Glutamatergic neuron (in vitro differentiated cells): ENCODE results near the gene ATXN10. TPM values are rescaled to one million over a fixed set of nuclear protein-coding genes. Genes with fewer than 3 reads are reported as not detected.

Source experiments
- DNase-seq: peaks from one replicate; pipeline ENCODE4 v3.0.0; 2022
- H3K27ac Mint-ChIP-seq: one replicate; pipeline ENCODE4 v1.8.0; 2020; ENCODE audit warnings: mild to moderate bottlenecking, mixed read lengths, inconsistent platforms; ENCODE audit not compliant: unreplicated experiment
- H3K27me3 Mint-ChIP-seq: one replicate; pipeline ENCODE4 v1.8.0; 2020; ENCODE audit warnings: mild to moderate bottlenecking, moderate library complexity, mixed read lengths, inconsistent platforms; ENCODE audit not compliant: unreplicated experiment
- H3K36me3 Mint-ChIP-seq: one replicate; pipeline ENCODE4 v1.8.0; 2020; ENCODE audit warnings: mild to moderate bottlenecking, mixed read lengths, inconsistent platforms; ENCODE audit not compliant: unreplicated experiment
- H3K4me1 Mint-ChIP-seq: one replicate; pipeline ENCODE4 v1.8.0; 2020; ENCODE audit warnings: mild to moderate bottlenecking, low read depth, mixed read lengths, inconsistent platforms; ENCODE audit not compliant: unreplicated experiment
- H3K4me3 Mint-ChIP-seq: one replicate; pipeline ENCODE4 v1.8.0; 2020; ENCODE audit warnings: mild to moderate bottlenecking, mixed read lengths, inconsistent platforms; ENCODE audit not compliant: unreplicated experiment
- H3K9me3 Mint-ChIP-seq: one replicate; pipeline ENCODE4 v1.8.0; 2020; ENCODE audit warnings: mild to moderate bottlenecking, moderate library complexity, mixed read lengths, inconsistent platforms; ENCODE audit not compliant: unreplicated experiment
- total RNA-seq: library from RNA; stranded (reverse); fragmentation: NEBNext Ultra II Directional; extraction: Animal tissue kit (Norgen Biotek cat#: 25700); gene quantifications from one replicate; pipeline ENCODE4 v1.2.1, GENCODE V29; 2021; ENCODE audit not compliant: unreplicated experiment
- TF ChIP-seq, protein P1 (sequence below): fragments of 200-600 bp; sonication (generic); IDR thresholded peaks from one replicate; pipeline ENCODE4 v1.5.0; 2021; ENCODE audit not compliant: partially characterized antibody, unreplicated experiment

The ATXN10 gene
- total RNA-seq, 1 donor from 2014 or later = 191 TPM

DNA sequence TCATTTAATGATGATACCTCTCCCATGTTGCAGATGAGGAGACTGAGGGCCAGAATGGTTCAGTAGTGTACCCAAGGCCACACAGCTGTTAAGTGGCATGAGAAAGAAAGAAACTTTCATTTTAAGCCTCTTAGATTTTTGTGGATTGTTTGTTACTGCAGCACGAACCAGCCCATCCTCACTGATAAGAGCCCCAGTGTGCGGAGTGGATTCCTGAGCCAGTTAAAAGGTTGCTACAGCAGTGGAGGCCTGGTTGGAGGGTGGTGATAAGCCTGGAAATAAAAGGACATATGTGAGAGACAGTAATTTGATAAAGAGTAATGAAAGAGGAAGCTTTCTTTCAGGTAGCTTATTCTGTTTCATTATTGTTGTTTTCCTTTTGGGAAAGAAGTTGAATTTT lies 89.0 kb downstream of the ATXN10 start:
- Mint-ChIP-seq H3K27me3 (peaks cover 4% of the 10 kb centered on the region), H3K4me1 (peaks cover 24% of the 10 kb centered on the region), H3K27ac (no peak overlapping the region), H3K4me3 (no peak overlapping the region), H3K9me3 (no peaks in the 10 kb centered on the region), H3K36me3 (no peaks in the 10 kb centered on the region)
- TF ChIP-seq, protein P1, sequence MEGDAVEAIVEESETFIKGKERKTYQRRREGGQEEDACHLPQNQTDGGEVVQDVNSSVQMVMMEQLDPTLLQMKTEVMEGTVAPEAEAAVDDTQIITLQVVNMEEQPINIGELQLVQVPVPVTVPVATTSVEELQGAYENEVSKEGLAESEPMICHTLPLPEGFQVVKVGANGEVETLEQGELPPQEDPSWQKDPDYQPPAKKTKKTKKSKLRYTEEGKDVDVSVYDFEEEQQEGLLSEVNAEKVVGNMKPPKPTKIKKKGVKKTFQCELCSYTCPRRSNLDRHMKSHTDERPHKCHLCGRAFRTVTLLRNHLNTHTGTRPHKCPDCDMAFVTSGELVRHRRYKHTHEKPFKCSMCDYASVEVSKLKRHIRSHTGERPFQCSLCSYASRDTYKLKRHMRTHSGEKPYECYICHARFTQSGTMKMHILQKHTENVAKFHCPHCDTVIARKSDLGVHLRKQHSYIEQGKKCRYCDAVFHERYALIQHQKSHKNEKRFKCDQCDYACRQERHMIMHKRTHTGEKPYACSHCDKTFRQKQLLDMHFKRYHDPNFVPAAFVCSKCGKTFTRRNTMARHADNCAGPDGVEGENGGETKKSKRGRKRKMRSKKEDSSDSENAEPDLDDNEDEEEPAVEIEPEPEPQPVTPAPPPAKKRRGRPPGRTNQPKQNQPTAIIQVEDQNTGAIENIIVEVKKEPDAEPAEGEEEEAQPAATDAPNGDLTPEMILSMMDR = no peak
- no peak for DNase-seq

GRCh38 chr22:45762545-45763235 lies 91.1 kb downstream of the ATXN10 start:
- Mint-ChIP-seq H3K4me3 (peak overlapping the region; percentile 39), H3K36me3 (no peaks in the 10 kb centered on the region), H3K9me3 (no peaks in the 10 kb centered on the region), H3K27me3 (no peaks in the 10 kb centered on the region), H3K4me1 (peaks cover 20% of the 10 kb centered on the region), H3K27ac (no peak overlapping the region)
- TF ChIP-seq, protein P1 = no peak
- DNase-seq = no peak

DNA sequence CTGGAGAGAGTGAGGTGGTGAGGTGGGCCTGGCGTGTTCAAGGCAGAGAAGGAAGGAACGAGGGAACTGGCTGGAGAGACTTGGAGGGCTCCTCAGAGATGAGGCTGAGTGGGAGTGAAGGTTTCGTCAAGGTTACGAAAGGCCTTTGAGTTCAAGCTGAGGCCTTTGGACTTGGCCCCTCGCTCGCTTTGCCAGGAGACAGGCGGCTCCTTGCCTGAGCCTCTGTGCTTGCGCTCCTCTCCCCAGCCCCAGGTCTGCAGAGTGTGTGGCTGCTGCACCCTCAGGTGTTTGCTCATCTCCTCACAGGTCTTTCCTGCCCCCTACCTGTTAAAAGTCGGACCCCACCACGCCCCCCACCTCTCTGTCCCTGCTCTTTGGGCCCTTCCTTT lies 91.6 kb downstream of the ATXN10 start:
- Mint-ChIP-seq H3K27me3 (no peaks in the 10 kb centered on the region), H3K4me1 (peaks cover 23% of the 10 kb centered on the region), H3K27ac (no peak overlapping the region), H3K36me3 (no peaks in the 10 kb centered on the region), H3K9me3 (no peaks in the 10 kb centered on the region), H3K4me3 (no peak overlapping the region)
- DNase-seq = no peak
- TF ChIP-seq, protein P1 = no peak

GRCh38 chr22:45768490-45768889 lies 96.9 kb downstream of the ATXN10 start:
- Mint-ChIP-seq H3K27ac (no peak overlapping the region), H3K4me3 (no peak overlapping the region), H3K4me1 (peaks cover 26% of the 10 kb centered on the region), H3K27me3 (no peaks in the 10 kb centered on the region), H3K36me3 (peaks cover 6% of the 10 kb centered on the region), H3K9me3 (peaks cover 1% of the 10 kb centered on the region)
- TF ChIP-seq, protein P1 = no peak
- DNase-seq = no peak

- no peaks in the 10 kb centered on the region for H3K27me3 Mint-ChIP-seq
- peaks cover 1% of the 10 kb centered on the region for H3K9me3 Mint-ChIP-seq
- H3K4me1 Mint-ChIP-seq = peaks cover 22% of the 10 kb centered on the region
- H3K4me3 Mint-ChIP-seq = no peak overlapping the region
- H3K36me3 Mint-ChIP-seq = peaks cover 6% of the 10 kb centered on the region
- TF ChIP-seq, protein P1 = no peak
- DNase-seq = no peak
- H3K27ac Mint-ChIP-seq = no peak overlapping the region
Measured at GRCh38 chr22:45769569-45770210, 98.1 kb downstream of the ATXN10 start.
